Upper lobe of left lung (tissue), 4 donors: ENCODE measurements around the gene SPDYC.

Experiments
- CTCF ChIP-seq, 6 experiments: fragments of 450-650 bp in 4 of 6; fragments of 200-600 bp in 2 of 6; sonication (generic) in 2 of 6; IDR thresholded peaks; one replicate each; pipeline ENCODE4 v1.5.1; 2016 to 2019; ENCODE audit warnings: antibody characterized with exemption in 6 of 6
- EP300 ChIP-seq, 4 donors: sonication (generic); formaldehyde crosslinking; IDR thresholded peaks; one replicate each; pipeline ENCODE4 v1.5.1; 2017; ENCODE audit warnings: antibody characterized with exemption in 4 of 4, control low read depth in 2 of 4
- POLR2A ChIP-seq, 4 donors: fragments of 450-650 bp; IDR thresholded peaks; one replicate each; pipeline ENCODE4 v1.5.1; 2016 to 2017; ENCODE audit warnings: antibody characterized with exemption in 4 of 4, mild to moderate bottlenecking in 2 of 4
- POLR2AphosphoS5 ChIP-seq, 2 donors: sonication (generic); formaldehyde crosslinking; IDR thresholded peaks; one replicate each; pipeline ENCODE4 v1.5.1; 2017; ENCODE audit warnings: antibody characterized with exemption in 2 of 2

GRCh38 chr11:65151331-65151899 lies 18.6 kb upstream of the SPDYC start:
- TF ChIP-seq CTCF (IDR thresholded peaks at IDR 0.05), result no peak
- no peak for TF ChIP-seq POLR2A (IDR thresholded peaks at IDR 0.05)
- no peak for TF ChIP-seq POLR2AphosphoS5 (IDR thresholded peaks at IDR 0.05)
- no peak for TF ChIP-seq EP300 (IDR thresholded peaks at IDR 0.05)
